Breast epithelium (tissue), 4 donors: ENCODE measurements around the gene INPPL1. TPM values are rescaled to one million over a fixed set of nuclear protein-coding genes. Genes with fewer than 3 reads are reported as not detected.

Experiments used
- DNase-seq, 2 donors: peaks; one replicate each; pipeline ENCODE4 v3.0.0-alpha.2; 2019; ENCODE audit warnings: low spot score in 2 of 2
- H3K27ac ChIP-seq, 2 donors: fragments of 200-600 bp; sonication (generic) in 1 of 2; one replicate each; pipeline ENCODE4 v1.5.1; 2016 to 2019; ENCODE audit warnings: mild to moderate bottlenecking in 1 of 2
- H3K27me3 ChIP-seq, 2 donors: fragments of 200-600 bp; sonication (generic) in 1 of 2; one replicate each; pipeline versions ENCODE4 v1.5.1 to v1.6.0; 2017 to 2019; ENCODE audit warnings: control low read depth in 1 of 2, mild to moderate bottlenecking in 1 of 2
- H3K36me3 ChIP-seq: fragments of 200-600 bp; one replicate; pipeline ENCODE4 v1.5.1; 2019
- H3K4me1 ChIP-seq, 2 donors: fragments of 200-600 bp; sonication (generic); one replicate each; pipeline ENCODE4 v1.5.1; 2016 to 2019; ENCODE audit warnings: control low read depth in 1 of 2
- H3K4me3 ChIP-seq, 3 donors: fragments of 200-600 bp; sonication (generic); 1 replicate in 2 of 3; 2 replicates in 1 of 3; pipeline ENCODE4 v1.5.1; 2016 to 2019; ENCODE audit warnings: mild to moderate bottlenecking in 3 of 3, moderate library complexity in 2 of 3
- H3K9me3 ChIP-seq, 2 donors: fragments of 200-600 bp; sonication (generic) in 1 of 2; one replicate each; pipeline ENCODE4 v1.5.1; 2016 to 2019; ENCODE audit warnings: control low read depth in 1 of 2
- POLR2A ChIP-seq: fragments of 450-650 bp; IDR thresholded peaks from one replicate; pipeline ENCODE4 v1.6.1; 2016; ENCODE audit warnings: antibody characterized with exemption, mild to moderate bottlenecking, moderate library complexity
- POLR2AphosphoS5 ChIP-seq, 3 donors: sonication (generic); formaldehyde crosslinking; IDR thresholded peaks; one replicate each; pipeline ENCODE4 v1.6.1; 2017; ENCODE audit warnings: antibody characterized with exemption in 3 of 3
- intact Hi-C: fragments of 100-400 bp; cut with DNase I; formaldehyde crosslinking; loops from one replicate; pipeline ENCODE4 v1.15.1; 2023; ENCODE audit warnings: low total_unique reads
- total RNA-seq, 3 donors: library from RNA; depleted of rRNA; stranded (reverse); fragments of >200 nt; gene quantifications; one replicate each; pipeline ENCODE4 v1.1.0, GENCODE V29; 2016
- TF ChIP-seq, protein P1 (sequence below), 3 donors: fragments of 450-650 bp; IDR thresholded peaks; one replicate each; pipeline ENCODE4 v1.5.1; 2016 to 2017; ENCODE audit warnings: antibody characterized with exemption in 3 of 3, mild to moderate bottlenecking in 3 of 3, moderate library complexity in 3 of 3

INPPL1 gene
- total RNA-seq, 3 donors from 2014 or later = 47.2 to 91.8 (median 73.1) TPM

DNA sequence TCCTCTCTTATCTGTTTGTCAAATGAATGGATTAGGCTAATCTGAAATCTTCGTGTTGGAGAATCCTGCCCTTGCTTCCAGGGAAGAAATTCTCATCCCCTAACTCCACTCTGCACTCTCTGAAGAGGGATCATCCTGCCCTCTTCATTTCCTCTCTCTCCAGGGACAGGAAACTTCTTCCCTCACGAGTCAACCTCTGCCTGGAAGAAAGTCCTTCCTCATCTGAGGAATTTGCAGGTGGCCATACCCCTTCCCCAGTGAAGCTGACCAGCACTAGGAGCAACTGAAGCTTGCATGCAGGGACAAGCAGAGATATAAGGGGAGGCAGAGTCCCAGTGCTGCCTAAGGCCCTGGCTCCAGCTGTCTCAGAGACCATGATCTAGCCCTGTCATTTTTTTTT lies 23.0 kb downstream of the INPPL1 start:
- Histone ChIP-seq H3K27ac (no peak overlapping the region), H3K9me3 (no peaks in the 10 kb centered on the region), H3K27me3 (peaks cover 6 to 26% of the 10 kb centered on the region in 2 donors), H3K36me3 (no peaks in the 10 kb centered on the region), H3K4me3 (no peak overlapping the region), H3K4me1 (peaks cover 0 to 4% of the 10 kb centered on the region in 2 donors)
- TF ChIP-seq, protein P1, sequence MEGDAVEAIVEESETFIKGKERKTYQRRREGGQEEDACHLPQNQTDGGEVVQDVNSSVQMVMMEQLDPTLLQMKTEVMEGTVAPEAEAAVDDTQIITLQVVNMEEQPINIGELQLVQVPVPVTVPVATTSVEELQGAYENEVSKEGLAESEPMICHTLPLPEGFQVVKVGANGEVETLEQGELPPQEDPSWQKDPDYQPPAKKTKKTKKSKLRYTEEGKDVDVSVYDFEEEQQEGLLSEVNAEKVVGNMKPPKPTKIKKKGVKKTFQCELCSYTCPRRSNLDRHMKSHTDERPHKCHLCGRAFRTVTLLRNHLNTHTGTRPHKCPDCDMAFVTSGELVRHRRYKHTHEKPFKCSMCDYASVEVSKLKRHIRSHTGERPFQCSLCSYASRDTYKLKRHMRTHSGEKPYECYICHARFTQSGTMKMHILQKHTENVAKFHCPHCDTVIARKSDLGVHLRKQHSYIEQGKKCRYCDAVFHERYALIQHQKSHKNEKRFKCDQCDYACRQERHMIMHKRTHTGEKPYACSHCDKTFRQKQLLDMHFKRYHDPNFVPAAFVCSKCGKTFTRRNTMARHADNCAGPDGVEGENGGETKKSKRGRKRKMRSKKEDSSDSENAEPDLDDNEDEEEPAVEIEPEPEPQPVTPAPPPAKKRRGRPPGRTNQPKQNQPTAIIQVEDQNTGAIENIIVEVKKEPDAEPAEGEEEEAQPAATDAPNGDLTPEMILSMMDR (IDR thresholded peaks at IDR 0.05) = no peak
- TF ChIP-seq POLR2AphosphoS5 (IDR thresholded peaks at IDR 0.05) = no peak
- no peak for TF ChIP-seq POLR2A
- intact Hi-C loops = loop anchor here (10.0 kb wide), 1 partner anchor 223 kb away; no protein-coding TSS in a partner anchor
- DNase-seq = no peak

DNA sequence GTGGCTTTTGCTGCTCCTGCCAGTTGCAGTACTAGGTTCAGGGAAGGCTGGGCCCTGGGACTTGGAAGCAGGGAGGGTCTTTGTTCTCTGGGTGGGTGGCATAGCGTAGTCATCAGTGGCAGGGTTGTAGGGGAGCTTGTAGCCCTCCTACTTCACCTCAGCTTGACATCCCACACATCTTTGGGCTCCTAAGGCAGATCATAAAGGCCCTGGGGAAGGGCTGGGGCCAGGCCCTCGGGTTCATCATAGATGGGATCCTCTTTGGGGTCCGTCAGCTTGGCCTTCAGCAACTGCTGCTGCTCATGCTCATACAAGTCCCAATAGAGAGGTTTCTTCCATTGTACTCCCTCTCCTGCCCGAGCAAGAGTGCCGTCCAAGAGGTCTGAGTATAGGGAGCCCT lies 25.4 kb downstream of the INPPL1 start:
- Histone ChIP-seq H3K4me1 (no peaks in the 10 kb centered on the region), H3K9me3 (no peaks in the 10 kb centered on the region), H3K27me3 (peaks cover 0 to 2% of the 10 kb centered on the region in 2 donors), H3K27ac (no peak overlapping the region), H3K36me3 (no peaks in the 10 kb centered on the region), H3K4me3 (no peak overlapping the region)
- TF ChIP-seq POLR2A = no peak
- TF ChIP-seq POLR2AphosphoS5 (IDR thresholded peaks at IDR 0.05) = no peak
- TF ChIP-seq, protein P1 (IDR thresholded peaks at IDR 0.05) = no peak
- no peak for DNase-seq
- intact Hi-C loops = loop anchor here (10.0 kb wide), 1 partner anchor 225 kb away; no protein-coding TSS in a partner anchor

DNA sequence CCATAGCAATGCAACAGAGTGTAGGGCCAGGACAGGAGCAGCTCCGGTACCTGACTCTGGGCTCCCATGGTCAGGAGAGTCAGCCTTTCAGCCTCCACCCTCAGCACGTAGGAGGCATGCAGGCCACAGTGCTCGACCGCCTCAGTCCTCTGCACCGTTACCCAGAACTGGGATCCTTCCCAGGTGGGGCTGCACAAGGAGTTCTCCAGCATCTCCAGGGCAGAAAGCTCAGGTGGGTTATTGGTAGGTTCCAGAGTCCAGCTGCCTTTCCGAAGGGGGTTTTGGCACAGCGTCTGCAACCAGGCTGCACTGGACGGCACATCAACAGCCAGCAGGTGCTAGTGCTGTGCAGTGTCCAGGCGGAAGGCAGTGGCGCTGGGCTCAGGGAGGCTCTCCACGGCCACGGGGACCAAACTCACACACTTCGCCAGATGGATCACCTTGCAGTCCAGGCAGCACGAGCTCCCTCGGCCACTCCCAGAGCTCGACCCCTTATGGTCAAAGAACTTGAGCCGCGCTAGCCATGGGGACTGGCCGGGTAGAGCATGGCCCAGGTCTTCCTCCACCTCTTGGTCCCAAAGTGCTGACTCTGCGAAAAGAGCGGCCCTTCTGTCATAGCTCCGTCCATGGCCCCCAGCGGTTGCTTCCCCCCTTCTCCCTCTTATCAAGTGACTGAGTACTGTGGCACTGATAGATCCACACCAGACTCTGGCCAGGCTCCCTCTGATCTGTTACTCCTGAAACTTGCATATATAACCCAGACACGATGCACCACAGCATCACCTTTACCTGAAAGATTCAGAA lies 26.3 kb downstream of the INPPL1 start:
- H3K9me3 ChIP-seq = no peaks in the 10 kb centered on the region
- no peak overlapping the region for H3K27ac ChIP-seq
- no peaks in the 10 kb centered on the region for H3K27me3 ChIP-seq
- H3K4me1 ChIP-seq = no peaks in the 10 kb centered on the region
- no peak overlapping the region for H3K4me3 ChIP-seq
- H3K36me3 ChIP-seq = no peaks in the 10 kb centered on the region
- intact Hi-C loops = no loop called here
- TF ChIP-seq POLR2A (no peak), POLR2AphosphoS5 (IDR thresholded peaks at IDR 0.05) (no peak)
- TF ChIP-seq, protein P1 (IDR thresholded peaks at IDR 0.05) = no peak
- DNase-seq = no peak

DNA sequence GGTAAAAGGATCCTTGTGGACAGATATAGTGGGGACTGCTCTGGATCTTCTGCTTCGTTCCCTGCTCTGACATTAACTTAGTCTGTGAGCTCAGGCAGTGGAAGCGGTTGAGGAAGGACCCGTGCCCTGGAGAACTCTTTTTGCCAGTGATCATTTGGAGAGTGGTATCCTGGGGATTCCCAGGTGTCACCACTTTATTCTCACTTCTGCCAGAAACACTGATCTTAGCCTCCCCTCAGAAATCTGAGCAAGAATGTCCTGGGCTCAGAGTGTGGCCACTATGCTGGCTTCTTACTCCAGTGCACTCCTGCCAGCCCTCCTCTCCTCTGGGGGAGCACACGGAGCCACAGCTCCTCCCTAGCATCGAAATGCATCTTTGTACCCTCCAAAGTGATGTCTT lies 27.0 kb downstream of the INPPL1 start:
- intact Hi-C loops = no loop called here
- no peak for DNase-seq
- Histone ChIP-seq H3K27me3 (no peaks in the 10 kb centered on the region), H3K36me3 (no peaks in the 10 kb centered on the region), H3K9me3 (no peaks in the 10 kb centered on the region), H3K4me3 (no peak overlapping the region), H3K27ac (no peak overlapping the region), H3K4me1 (no peaks in the 10 kb centered on the region)
- TF ChIP-seq POLR2AphosphoS5 (IDR thresholded peaks at IDR 0.05) (no peak), POLR2A (no peak)
- TF ChIP-seq, protein P1 (IDR thresholded peaks at IDR 0.05) = no peak

DNA sequence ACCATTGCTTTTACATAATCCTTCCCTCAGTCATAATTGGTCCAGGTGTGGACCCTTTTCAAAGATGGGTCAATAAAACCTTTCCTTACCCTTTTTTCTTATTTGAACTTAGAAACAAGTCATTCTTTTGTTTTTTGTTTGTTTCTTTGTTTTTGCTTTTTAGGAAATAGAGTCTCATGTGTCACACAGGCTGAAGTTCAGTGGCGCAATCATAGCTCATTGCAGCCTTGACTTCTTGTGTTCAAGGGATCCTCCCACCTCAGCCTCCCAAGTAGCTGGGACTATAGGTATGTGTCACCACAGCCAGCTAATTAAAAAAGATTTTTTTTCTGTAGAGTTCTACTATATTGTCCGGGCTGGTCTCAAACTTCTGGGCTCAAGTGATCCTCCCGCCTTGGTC lies 28.8 kb downstream of the INPPL1 start:
- H3K36me3 ChIP-seq = no peaks in the 10 kb centered on the region
- no peak for DNase-seq
- no peaks in the 10 kb centered on the region for H3K4me1 ChIP-seq
- TF ChIP-seq POLR2AphosphoS5 (IDR thresholded peaks at IDR 0.05) = no peak
- TF ChIP-seq, protein P1 (IDR thresholded peaks at IDR 0.05) = no peak
- no peaks in the 10 kb centered on the region for H3K27me3 ChIP-seq
- intact Hi-C loops = no loop called here
- no peak overlapping the region for H3K4me3 ChIP-seq
- H3K9me3 ChIP-seq = no peaks in the 10 kb centered on the region
- no peak overlapping the region for H3K27ac ChIP-seq
